ENCODE measurements around the gene SPC24. TPM values are rescaled to one million over a fixed set of nuclear protein-coding genes. Genes with fewer than 3 reads are reported as not detected.

Gene SPC24
- total RNA-seq, 1 experiment from 2014 or later = 16.4 TPM

DNA sequence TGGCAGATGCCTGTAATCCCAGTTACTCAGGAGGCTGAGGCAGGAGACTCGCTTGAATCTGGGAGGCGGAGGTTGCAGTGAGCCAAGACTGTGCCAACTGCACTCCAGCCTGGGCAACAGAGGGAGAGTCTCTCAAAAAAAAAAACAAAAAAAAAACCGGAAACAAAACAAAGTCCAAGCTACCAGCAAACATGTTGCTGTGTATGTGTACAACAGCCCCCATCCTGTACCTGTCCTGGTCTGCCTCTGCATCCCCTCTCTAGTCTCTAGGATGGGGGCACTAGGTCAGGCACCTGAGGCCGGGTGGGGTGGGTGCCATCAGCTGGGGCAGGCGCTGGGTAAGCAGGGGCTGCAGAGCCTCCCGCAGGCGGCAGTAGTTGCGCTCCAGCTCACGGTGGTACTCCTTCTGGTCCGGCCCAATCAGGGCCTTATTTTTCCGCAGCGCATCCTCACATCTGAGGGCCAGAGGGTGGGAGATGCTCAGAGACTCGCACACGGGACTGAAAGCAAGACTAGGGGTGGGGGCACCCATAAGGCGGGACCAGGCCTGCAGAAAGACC, 44.5 kb upstream of the SPC24 start:
- CTCF ChIA-PET = interaction anchor here (0.7 to 0.9 kb wide), 2 partner anchors 11 to 70 kb away, joined by 3 read pairs; no protein-coding TSS in a partner anchor
- peaks cover 34% of the 10 kb centered on the region for H3K4me1 Mint-ChIP-seq (ENCODE audit: insufficient read depth, unreplicated experiment)
- BruUV-seq (replicated peaks) = no TSS peak

DNA sequence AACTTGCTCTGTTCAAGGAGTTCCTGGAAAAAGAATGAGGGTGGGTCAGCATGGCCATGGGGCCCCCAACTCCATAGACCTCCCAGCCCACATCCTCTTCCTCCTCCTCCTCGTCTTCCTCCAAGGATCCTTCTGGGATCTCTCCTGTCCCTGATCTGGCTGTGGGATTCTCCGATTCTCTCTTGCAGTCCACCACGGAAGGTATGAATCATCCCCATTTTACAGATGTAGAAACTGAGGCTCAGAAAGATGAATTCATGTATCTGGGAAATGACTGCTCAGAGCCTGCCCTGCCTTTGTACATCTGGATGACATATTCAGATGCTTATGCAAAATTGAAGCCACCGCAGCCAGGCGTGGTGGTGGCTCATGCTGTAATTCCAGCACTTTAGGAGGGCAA, 43.9 kb upstream of the SPC24 start:
- Mint-ChIP-seq H3K27me3 (ENCODE audit: insufficient read depth, unreplicated experiment) (no peaks in the 10 kb centered on the region), H3K27ac (ENCODE audit: low read depth, unreplicated experiment) (peak overlapping the region; percentile 86), H3K9me3 (ENCODE audit: unreplicated experiment) (no peaks in the 10 kb centered on the region), H3K36me3 (ENCODE audit: insufficient read depth, unreplicated experiment) (no peaks in the 10 kb centered on the region), H3K4me3 (ENCODE audit: unreplicated experiment) (no peak overlapping the region), H3K4me1 (ENCODE audit: insufficient read depth, unreplicated experiment) (peaks cover 28% of the 10 kb centered on the region)
- ChIA-PET CTCF (interaction anchor here (0.9 kb wide), 1 partner anchor 70 kb away, joined by 3 read pairs; no protein-coding TSS in a partner anchor), POLR2A (interaction anchor here (1.5 kb wide), 1 partner anchor 10 kb away, joined by 5 read pairs; no protein-coding TSS in a partner anchor)
- intact Hi-C loops (cut with micrococcal nuclease) = loop anchor here (5.0 kb wide), 1 partner anchor 262 kb away; no protein-coding TSS in a partner anchor
- no TSS peak for BruUV-seq (replicated peaks)
- DNase-seq (ENCODE audit: unreplicated experiment) = no peak
- TF ChIP-seq, protein P1, sequence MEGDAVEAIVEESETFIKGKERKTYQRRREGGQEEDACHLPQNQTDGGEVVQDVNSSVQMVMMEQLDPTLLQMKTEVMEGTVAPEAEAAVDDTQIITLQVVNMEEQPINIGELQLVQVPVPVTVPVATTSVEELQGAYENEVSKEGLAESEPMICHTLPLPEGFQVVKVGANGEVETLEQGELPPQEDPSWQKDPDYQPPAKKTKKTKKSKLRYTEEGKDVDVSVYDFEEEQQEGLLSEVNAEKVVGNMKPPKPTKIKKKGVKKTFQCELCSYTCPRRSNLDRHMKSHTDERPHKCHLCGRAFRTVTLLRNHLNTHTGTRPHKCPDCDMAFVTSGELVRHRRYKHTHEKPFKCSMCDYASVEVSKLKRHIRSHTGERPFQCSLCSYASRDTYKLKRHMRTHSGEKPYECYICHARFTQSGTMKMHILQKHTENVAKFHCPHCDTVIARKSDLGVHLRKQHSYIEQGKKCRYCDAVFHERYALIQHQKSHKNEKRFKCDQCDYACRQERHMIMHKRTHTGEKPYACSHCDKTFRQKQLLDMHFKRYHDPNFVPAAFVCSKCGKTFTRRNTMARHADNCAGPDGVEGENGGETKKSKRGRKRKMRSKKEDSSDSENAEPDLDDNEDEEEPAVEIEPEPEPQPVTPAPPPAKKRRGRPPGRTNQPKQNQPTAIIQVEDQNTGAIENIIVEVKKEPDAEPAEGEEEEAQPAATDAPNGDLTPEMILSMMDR (IDR thresholded peaks at IDR 0.05; ENCODE audit: unreplicated experiment) = no peak

More for the DNA sequence above, 44.5 kb upstream of the SPC24 start:
- Mint-ChIP-seq H3K36me3 (ENCODE audit: insufficient read depth, unreplicated experiment) (no peaks in the 10 kb centered on the region), H3K9me3 (ENCODE audit: unreplicated experiment) (no peaks in the 10 kb centered on the region), H3K27me3 (ENCODE audit: insufficient read depth, unreplicated experiment) (no peaks in the 10 kb centered on the region), H3K4me3 (ENCODE audit: unreplicated experiment) (no peak overlapping the region), H3K27ac (ENCODE audit: low read depth, unreplicated experiment) (peak overlapping the region; percentile 86)
- TF ChIP-seq, protein P1 (IDR thresholded peaks at IDR 0.05; ENCODE audit: unreplicated experiment) = no peak
- DNase-seq (ENCODE audit: unreplicated experiment) = no peak
- POLR2A ChIA-PET = no interaction called here
- intact Hi-C loops (cut with micrococcal nuclease) = no loop called here

DNA sequence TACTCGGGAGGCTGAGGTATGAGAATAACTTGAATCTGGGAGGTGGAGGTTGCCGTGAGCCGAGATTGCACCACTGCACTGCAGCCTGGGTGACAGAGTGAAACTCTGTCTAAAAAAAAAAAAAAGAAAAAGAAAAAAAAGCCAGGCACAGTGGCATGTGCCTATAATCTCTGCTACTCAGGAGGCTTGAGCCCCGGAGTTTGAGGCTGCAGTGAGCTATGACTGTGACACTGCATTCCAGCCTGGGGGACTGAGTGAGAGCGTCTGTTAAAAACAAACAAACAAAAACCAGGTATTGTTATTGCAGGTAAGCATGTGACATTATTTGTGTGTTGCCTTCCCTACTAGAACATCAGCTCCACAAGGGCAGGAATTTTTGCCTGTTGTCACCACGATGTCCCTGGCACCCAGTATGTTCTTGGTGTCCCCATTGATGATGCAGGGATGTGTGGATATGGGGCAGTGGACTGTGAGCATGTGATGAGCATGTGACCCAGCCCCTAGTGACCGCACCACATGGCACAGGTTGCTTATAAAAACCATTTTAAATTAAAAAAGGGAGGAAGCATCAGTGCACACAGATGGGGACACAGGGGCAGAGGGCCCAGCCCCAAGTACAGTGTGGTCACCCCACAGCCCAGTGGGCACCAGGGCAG, 43.3 kb upstream of the SPC24 start:
- H3K36me3 Mint-ChIP-seq (ENCODE audit: insufficient read depth, unreplicated experiment) = no peaks in the 10 kb centered on the region
- no peak for DNase-seq (ENCODE audit: unreplicated experiment)
- H3K4me1 Mint-ChIP-seq (ENCODE audit: insufficient read depth, unreplicated experiment) = peaks cover 22% of the 10 kb centered on the region
- CTCF ChIA-PET = interaction anchor here (0.6 to 1.6 kb wide), 2 partner anchors 61 to 131 kb away, joined by 4 to 8 read pairs; no protein-coding TSS in a partner anchor
- H3K4me3 Mint-ChIP-seq (ENCODE audit: unreplicated experiment) = peak overlapping the region; percentile 16
- H3K27me3 Mint-ChIP-seq (ENCODE audit: insufficient read depth, unreplicated experiment) = no peaks in the 10 kb centered on the region
- TF ChIP-seq, protein P1 (IDR thresholded peaks at IDR 0.05; ENCODE audit: unreplicated experiment) = no peak
- BruUV-seq (replicated peaks) = no TSS peak
- no peaks in the 10 kb centered on the region for H3K9me3 Mint-ChIP-seq (ENCODE audit: unreplicated experiment)
- intact Hi-C loops (cut with micrococcal nuclease) = loop anchor here (5.0 kb wide), 1 partner anchor 262 kb away; no protein-coding TSS in a partner anchor
- H3K27ac Mint-ChIP-seq (ENCODE audit: low read depth, unreplicated experiment) = peak overlapping the region; percentile 86
- POLR2A ChIA-PET = interaction anchor here (0.7 to 1.5 kb wide), 2 partner anchors 9 to 178 kb away, joined by 3 to 5 read pairs; no protein-coding TSS in a partner anchor

DNA sequence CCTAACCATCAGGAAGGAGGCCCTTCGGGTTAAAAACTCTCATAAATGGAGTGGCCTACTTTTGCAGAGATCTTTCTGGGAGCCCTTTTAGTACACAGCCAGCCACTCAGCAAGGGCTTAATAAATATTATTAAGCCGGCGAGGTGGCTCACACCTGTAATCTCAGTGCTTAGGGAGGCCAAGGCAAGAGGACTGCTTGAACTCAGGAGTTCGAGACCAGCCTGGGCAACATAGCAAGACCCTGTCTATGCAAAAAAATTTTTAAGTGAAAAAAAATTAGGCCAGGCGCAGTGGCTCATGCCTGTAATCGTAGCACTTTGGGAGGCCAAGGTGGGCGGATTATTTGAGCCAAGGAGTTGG, 42.6 kb upstream of the SPC24 start:
- TF ChIP-seq, protein P1 (IDR thresholded peaks at IDR 0.05; ENCODE audit: unreplicated experiment) = no peak
- ChIA-PET POLR2A (interaction anchor here (0.6 to 1.5 kb wide), 7 partner anchors 8 to 148 kb away, joined by 3 to 15 read pairs (median 4); partner anchors contain the start of genes CCDC159 and TMEM205), CTCF (interaction anchor here (0.5 to 1.6 kb wide), 2 partner anchors 60 to 160 kb away, joined by 3 to 8 read pairs; no protein-coding TSS in a partner anchor)
- BruUV-seq (replicated peaks) = no TSS peak
- intact Hi-C loops (cut with micrococcal nuclease) = loop anchor here (5.0 kb wide), 1 partner anchor 261 kb away; no protein-coding TSS in a partner anchor
- Mint-ChIP-seq H3K4me1 (ENCODE audit: insufficient read depth, unreplicated experiment) (peaks cover 14% of the 10 kb centered on the region), H3K36me3 (ENCODE audit: insufficient read depth, unreplicated experiment) (no peaks in the 10 kb centered on the region), H3K27ac (ENCODE audit: low read depth, unreplicated experiment) (no peak overlapping the region), H3K4me3 (ENCODE audit: unreplicated experiment) (peak overlapping the region; percentile 84), H3K9me3 (ENCODE audit: unreplicated experiment) (no peaks in the 10 kb centered on the region), H3K27me3 (ENCODE audit: insufficient read depth, unreplicated experiment) (no peaks in the 10 kb centered on the region)
- no peak for DNase-seq (ENCODE audit: unreplicated experiment)

Measured in MCF 10A (cell line).